ENCODE measurements around the gene PRC1.

DNA sequence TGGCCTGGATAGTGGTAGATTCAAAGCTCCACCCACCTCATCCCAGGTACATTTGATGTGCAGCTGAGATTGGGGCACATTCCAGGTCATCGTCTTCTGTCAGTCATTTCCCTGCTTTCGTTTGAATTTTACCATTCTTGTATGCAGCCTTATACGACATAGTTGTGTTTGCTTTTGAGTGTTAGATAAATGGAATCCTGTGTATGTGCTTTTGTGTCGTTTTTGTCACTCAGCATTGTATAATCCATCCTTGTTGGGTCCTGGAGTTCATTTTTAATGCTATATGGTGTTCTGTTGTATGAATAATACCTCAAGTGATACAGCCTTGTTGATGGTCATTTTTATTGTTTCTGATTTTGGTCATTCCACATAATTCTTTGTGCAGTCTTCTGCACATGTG lies 32.3 kb downstream of the PRC1 start:
- TF ChIP-seq, protein P1, sequence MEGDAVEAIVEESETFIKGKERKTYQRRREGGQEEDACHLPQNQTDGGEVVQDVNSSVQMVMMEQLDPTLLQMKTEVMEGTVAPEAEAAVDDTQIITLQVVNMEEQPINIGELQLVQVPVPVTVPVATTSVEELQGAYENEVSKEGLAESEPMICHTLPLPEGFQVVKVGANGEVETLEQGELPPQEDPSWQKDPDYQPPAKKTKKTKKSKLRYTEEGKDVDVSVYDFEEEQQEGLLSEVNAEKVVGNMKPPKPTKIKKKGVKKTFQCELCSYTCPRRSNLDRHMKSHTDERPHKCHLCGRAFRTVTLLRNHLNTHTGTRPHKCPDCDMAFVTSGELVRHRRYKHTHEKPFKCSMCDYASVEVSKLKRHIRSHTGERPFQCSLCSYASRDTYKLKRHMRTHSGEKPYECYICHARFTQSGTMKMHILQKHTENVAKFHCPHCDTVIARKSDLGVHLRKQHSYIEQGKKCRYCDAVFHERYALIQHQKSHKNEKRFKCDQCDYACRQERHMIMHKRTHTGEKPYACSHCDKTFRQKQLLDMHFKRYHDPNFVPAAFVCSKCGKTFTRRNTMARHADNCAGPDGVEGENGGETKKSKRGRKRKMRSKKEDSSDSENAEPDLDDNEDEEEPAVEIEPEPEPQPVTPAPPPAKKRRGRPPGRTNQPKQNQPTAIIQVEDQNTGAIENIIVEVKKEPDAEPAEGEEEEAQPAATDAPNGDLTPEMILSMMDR (IDR thresholded peaks at IDR 0.05), result no peak
- TF ChIP-seq POLR2A (IDR thresholded peaks at IDR 0.05), result no peak

Measured in Peyer's patch (tissue), 4 donors.